Uterus (tissue), 2 donors: Measurements from ENCODE around the gene KLHL7.

ENCODE experiments used
- CTCF ChIP-seq, 4 experiments: fragments of 200-600 bp in 2 of 4; fragments of 450-650 bp in 2 of 4; sonication (generic) in 2 of 4; IDR thresholded peaks; one replicate each; pipeline ENCODE4 v1.5.1; 2016 to 2019; ENCODE audit warnings: antibody characterized with exemption in 4 of 4, mild to moderate bottlenecking in 2 of 4, moderate library complexity in 1 of 4
- POLR2A ChIP-seq, 2 donors: fragments of 450-650 bp; IDR thresholded peaks; one replicate each; pipeline ENCODE4 v1.6.1; 2016; ENCODE audit warnings: antibody characterized with exemption in 2 of 2, mild to moderate bottlenecking in 1 of 2, moderate library complexity in 1 of 2

- TF ChIP-seq POLR2A (IDR thresholded peaks at IDR 0.05) (no peak), CTCF (IDR thresholded peaks at IDR 0.05) (no peak)
Observed at GRCh38 chr7:23067271-23067670, 38.3 kb upstream of the KLHL7 start.
